Left renal pelvis (tissue), 4 donors: ENCODE measurements around the gene SLC39A3. TPM values are rescaled to one million over a fixed set of nuclear protein-coding genes. Genes with fewer than 3 reads are reported as not detected.

Experiments
- DNase-seq, 4 donors: peaks; one replicate each; pipeline ENCODE4 v3.0.0-alpha.2; 2013; ENCODE audit warnings: low read depth in 4 of 4, low spot score in 3 of 4
- polyA plus RNA-seq, 4 donors: library from polyadenylated mRNA; unstranded; fragments of 120-200 nt; gene quantifications; one replicate each; pipeline ENCODE4 v1.2.1, GENCODE V29; 2013; ENCODE audit not compliant: insufficient read length in 4 of 4

The SLC39A3 gene
- polyA plus RNA-seq, 4 donors: 23.8 to 31.5 (median 27.1) TPM

GRCh38 chr19:2751438-2751830 is 11.6 kb upstream of the SLC39A3 start:
- no peak for DNase-seq

- no peak for DNase-seq
Observed at GRCh38 chr19:2750808-2751437, 11.1 kb upstream of the SLC39A3 start.

GRCh38 chr19:2747349-2747748 is 7.5 kb upstream of the SLC39A3 start:
- no peak for DNase-seq

- no peak for DNase-seq
Observed at GRCh38 chr19:2744113-2744512, 4.3 kb upstream of the SLC39A3 start.

- no peak for DNase-seq
Observed at GRCh38 chr19:2743099-2743498, 3.3 kb upstream of the SLC39A3 start.

- no peak for DNase-seq
Observed at GRCh38 chr19:2740314-2740656, 468 bp upstream of the SLC39A3 start.

GRCh38 chr19:2736550-2737190 is 3.1 kb downstream of the SLC39A3 start:
- DNase-seq: no peak

- DNase-seq: no peak
Observed at GRCh38 chr19:2735374-2735773, 4.4 kb downstream of the SLC39A3 start.

- DNase-seq: no peak
Observed at GRCh38 chr19:2734589-2735288, 5.1 kb downstream of the SLC39A3 start.

- no peak for DNase-seq
Observed at GRCh38 chr19:2733930-2734588, 5.8 kb downstream of the SLC39A3 start.

- DNase-seq: no peak
Observed at GRCh38 chr19:2732883-2733282, 6.9 kb downstream of the SLC39A3 start.

GRCh38 chr19:2732157-2732725 is 7.6 kb downstream of the SLC39A3 start:
- no peak for DNase-seq

- no peak for DNase-seq
Observed at GRCh38 chr19:2731181-2731995, 8.4 kb downstream of the SLC39A3 start.

- DNase-seq: no peak
Observed at GRCh38 chr19:2729943-2730818, 9.6 kb downstream of the SLC39A3 start.

- DNase-seq: no peak
Observed at GRCh38 chr19:2728783-2729387, 10.9 kb downstream of the SLC39A3 start.

- DNase-seq: no peak
Observed at GRCh38 chr19:2727640-2727944, 12.2 kb downstream of the SLC39A3 start.

- DNase-seq: no peak
Observed at GRCh38 chr19:2726904-2727639, 12.7 kb downstream of the SLC39A3 start.

GRCh38 chr19:2726160-2726855 is 13.5 kb downstream of the SLC39A3 start:
- no peak for DNase-seq
